ENCODE measurements around the gene IGF1R. TPM values are rescaled to one million over a fixed set of nuclear protein-coding genes. Genes with fewer than 3 reads are reported as not detected.

IGF1R gene
- total and polyA plus RNA-seq, 2 of the 8 experiments (the other 6 are each of a cell fraction or from before 2014, with no cell fraction given): 32.9 to 109 TPM

- TF ChIP-seq, protein P1, sequence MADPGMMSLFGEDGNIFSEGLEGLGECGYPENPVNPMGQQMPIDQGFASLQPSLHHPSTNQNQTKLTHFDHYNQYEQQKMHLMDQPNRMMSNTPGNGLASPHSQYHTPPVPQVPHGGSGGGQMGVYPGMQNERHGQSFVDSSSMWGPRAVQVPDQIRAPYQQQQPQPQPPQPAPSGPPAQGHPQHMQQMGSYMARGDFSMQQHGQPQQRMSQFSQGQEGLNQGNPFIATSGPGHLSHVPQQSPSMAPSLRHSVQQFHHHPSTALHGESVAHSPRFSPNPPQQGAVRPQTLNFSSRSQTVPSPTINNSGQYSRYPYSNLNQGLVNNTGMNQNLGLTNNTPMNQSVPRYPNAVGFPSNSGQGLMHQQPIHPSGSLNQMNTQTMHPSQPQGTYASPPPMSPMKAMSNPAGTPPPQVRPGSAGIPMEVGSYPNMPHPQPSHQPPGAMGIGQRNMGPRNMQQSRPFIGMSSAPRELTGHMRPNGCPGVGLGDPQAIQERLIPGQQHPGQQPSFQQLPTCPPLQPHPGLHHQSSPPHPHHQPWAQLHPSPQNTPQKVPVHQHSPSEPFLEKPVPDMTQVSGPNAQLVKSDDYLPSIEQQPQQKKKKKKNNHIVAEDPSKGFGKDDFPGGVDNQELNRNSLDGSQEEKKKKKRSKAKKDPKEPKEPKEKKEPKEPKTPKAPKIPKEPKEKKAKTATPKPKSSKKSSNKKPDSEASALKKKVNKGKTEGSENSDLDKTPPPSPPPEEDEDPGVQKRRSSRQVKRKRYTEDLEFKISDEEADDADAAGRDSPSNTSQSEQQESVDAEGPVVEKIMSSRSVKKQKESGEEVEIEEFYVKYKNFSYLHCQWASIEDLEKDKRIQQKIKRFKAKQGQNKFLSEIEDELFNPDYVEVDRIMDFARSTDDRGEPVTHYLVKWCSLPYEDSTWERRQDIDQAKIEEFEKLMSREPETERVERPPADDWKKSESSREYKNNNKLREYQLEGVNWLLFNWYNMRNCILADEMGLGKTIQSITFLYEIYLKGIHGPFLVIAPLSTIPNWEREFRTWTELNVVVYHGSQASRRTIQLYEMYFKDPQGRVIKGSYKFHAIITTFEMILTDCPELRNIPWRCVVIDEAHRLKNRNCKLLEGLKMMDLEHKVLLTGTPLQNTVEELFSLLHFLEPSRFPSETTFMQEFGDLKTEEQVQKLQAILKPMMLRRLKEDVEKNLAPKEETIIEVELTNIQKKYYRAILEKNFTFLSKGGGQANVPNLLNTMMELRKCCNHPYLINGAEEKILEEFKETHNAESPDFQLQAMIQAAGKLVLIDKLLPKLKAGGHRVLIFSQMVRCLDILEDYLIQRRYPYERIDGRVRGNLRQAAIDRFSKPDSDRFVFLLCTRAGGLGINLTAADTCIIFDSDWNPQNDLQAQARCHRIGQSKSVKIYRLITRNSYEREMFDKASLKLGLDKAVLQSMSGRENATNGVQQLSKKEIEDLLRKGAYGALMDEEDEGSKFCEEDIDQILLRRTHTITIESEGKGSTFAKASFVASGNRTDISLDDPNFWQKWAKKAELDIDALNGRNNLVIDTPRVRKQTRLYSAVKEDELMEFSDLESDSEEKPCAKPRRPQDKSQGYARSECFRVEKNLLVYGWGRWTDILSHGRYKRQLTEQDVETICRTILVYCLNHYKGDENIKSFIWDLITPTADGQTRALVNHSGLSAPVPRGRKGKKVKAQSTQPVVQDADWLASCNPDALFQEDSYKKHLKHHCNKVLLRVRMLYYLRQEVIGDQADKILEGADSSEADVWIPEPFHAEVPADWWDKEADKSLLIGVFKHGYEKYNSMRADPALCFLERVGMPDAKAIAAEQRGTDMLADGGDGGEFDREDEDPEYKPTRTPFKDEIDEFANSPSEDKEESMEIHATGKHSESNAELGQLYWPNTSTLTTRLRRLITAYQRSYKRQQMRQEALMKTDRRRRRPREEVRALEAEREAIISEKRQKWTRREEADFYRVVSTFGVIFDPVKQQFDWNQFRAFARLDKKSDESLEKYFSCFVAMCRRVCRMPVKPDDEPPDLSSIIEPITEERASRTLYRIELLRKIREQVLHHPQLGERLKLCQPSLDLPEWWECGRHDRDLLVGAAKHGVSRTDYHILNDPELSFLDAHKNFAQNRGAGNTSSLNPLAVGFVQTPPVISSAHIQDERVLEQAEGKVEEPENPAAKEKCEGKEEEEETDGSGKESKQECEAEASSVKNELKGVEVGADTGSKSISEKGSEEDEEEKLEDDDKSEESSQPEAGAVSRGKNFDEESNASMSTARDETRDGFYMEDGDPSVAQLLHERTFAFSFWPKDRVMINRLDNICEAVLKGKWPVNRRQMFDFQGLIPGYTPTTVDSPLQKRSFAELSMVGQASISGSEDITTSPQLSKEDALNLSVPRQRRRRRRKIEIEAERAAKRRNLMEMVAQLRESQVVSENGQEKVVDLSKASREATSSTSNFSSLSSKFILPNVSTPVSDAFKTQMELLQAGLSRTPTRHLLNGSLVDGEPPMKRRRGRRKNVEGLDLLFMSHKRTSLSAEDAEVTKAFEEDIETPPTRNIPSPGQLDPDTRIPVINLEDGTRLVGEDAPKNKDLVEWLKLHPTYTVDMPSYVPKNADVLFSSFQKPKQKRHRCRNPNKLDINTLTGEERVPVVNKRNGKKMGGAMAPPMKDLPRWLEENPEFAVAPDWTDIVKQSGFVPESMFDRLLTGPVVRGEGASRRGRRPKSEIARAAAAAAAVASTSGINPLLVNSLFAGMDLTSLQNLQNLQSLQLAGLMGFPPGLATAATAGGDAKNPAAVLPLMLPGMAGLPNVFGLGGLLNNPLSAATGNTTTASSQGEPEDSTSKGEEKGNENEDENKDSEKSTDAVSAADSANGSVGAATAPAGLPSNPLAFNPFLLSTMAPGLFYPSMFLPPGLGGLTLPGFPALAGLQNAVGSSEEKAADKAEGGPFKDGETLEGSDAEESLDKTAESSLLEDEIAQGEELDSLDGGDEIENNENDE (IDR thresholded peaks at IDR 0.05; ENCODE audit: insufficient replicate concordance, low read length): no peak
- TF ChIP-seq KDM1A (IDR thresholded peaks at IDR 0.05; ENCODE audit: borderline replicate concordance, low read length) (no peak), ZNF274 (IDR thresholded peaks at IDR 0.05; ENCODE audit: borderline replicate concordance, extremely low read depth, low read length) (no peak)
Measured at GRCh38 chr15:98807262-98807661, 158.9 kb downstream of the IGF1R start (continued).
